Peyer's patch (tissue), 4 donors: ENCODE results near the gene UNC5A.

ENCODE experiments used
- CTCF ChIP-seq, 6 experiments: fragments of 450-650 bp in 4 of 6; fragments of 200-600 bp in 2 of 6; sonication (generic) in 1 of 6; IDR thresholded peaks; one replicate each; pipeline ENCODE4 v1.5.1; 2017 to 2019; ENCODE audit warnings: antibody characterized with exemption in 6 of 6, mild to moderate bottlenecking in 3 of 6, moderate library complexity in 1 of 6
- POLR2A ChIP-seq, 2 donors: fragments of 450-650 bp; IDR thresholded peaks; one replicate each; pipeline ENCODE4 v1.5.1; 2017; ENCODE audit warnings: antibody characterized with exemption in 2 of 2, mild to moderate bottlenecking in 2 of 2, moderate library complexity in 2 of 2

GRCh38 chr5:176868126-176868525 is 57.8 kb downstream of the UNC5A start:
- TF ChIP-seq CTCF (IDR thresholded peaks at IDR 0.05) (no peak), POLR2A (IDR thresholded peaks at IDR 0.05) (no peak)
